ENCODE measurements around the gene ZNF879.

The ZNF879 gene

GRCh38 chr5:179080724-179081123 lies 57.1 kb downstream of the ZNF879 start:
- DNase-seq (ENCODE audit: low read depth): no peak
- H3K4me3 ChIP-seq (ENCODE audit: low read depth, low read length): no peak overlapping the region
- TF ChIP-seq MAX (IDR thresholded peaks at IDR 0.05; ENCODE audit: low read depth, low read length) (no peak), MYC (IDR thresholded peaks at IDR 0.05; ENCODE audit: low read depth, low read length) (no peak), CTCF (IDR thresholded peaks at IDR 0.05; ENCODE audit: low read depth, low read length) (no peak), POLR2A (IDR thresholded peaks at IDR 0.05; ENCODE audit: extremely low read depth, insufficient read length) (no peak)

Measured in NB4 (cell line).